ENCODE data around the gene ACR. TPM values are rescaled to one million over a fixed set of nuclear protein-coding genes. Genes with fewer than 3 reads are reported as not detected.

The ACR gene
- total and polyA plus RNA-seq, 2 of the 13 experiments (the other 11 are each of a cell fraction or from before 2014, with no cell fraction given), result 0.15 TPM; not detected in 1

DNA sequence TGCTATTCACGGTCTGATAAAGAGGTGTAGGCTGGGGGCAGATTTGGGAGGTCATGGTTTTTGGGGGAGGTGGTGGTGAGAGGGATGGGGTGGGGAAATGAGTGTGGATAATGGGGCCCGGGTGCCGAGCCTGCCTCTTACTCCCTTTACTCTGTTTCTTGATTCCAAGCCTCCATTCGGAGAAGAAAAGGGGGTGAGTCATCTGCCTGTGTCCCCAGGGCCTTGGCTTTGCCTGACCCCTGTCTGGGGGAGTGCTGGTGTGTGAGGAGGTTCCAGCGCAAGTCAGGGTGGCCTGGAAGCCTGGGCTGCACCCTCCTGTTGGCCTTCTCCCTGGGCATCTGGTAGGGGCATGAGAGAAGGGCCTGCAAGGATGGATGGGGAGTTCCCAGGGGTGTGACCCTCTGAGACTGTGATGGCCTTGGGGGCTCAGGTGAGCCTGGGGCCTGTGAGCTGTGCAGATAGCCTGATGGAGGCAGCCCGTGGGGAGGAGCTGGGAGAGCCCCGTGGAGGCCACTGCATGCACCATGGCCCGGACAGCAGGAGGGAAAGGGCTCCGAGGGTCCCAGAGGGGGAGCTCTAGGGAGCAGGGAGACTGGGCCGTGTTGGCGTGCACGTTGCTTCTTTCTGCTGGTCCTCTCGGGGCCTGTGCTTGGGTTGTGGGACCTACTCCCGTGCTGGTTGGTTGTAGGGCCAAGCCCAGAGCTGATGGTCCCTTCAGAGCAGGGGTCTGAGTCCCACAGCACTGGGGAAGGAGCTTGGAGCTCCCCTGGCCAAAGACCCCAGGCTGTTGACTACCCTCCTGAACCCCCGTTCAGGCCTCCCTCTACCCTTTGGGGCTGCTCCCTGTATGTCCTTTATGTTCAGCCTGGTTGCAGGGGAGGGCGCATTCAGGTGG is 26.3 kb upstream of the ACR start:
- Histone ChIP-seq H3K9ac (ENCODE audit: insufficient read depth, low read depth, low read length) (no peak overlapping the region), H3K4me2 (ENCODE audit: low read depth, low read length) (no peak overlapping the region), H3K36me3 (replicated peaks in 1 of 2; ENCODE audit: control insufficient read depth in 1 of 2, insufficient read depth in 2 of 2, low read length in 2 of 2) (peaks cover 3 to 7% of the 10 kb centered on the region in 2 experiments), H3K79me2 (ENCODE audit: insufficient read depth, low read length) (no peaks in the 10 kb centered on the region), H3K27ac (ENCODE audit: extremely low read length, insufficient read depth, low read length) (no peak overlapping the region), H4K20me1 (ENCODE audit: insufficient read depth, low read length) (no peaks in the 10 kb centered on the region), H2AFZ (ENCODE audit: low read length) (no peak overlapping the region), H3K4me1 (ENCODE audit: insufficient read depth, low read length) (peaks cover 13% of the 10 kb centered on the region; the same call in 1 of the 2 replicates), H3K9me3 (ENCODE audit: low read length) (no peaks in the 10 kb centered on the region), H3K27me3 (ENCODE audit: control insufficient read depth in 1 of 2, insufficient read depth in 2 of 2, low read length in 2 of 2) (no peaks in the 10 kb centered on the region), H3K4me3 (replicated peaks in 1 of 3; ENCODE audit: insufficient read depth in 1 of 3, low read depth in 2 of 3, low read length in 3 of 3) (no peak overlapping the region)
- in situ Hi-C loops (cut with HindIII; ENCODE audit: extremely low pct_ligation_motif_present, low pct_unique_long_range_greater_than_20kb) (no loop called here), intact Hi-C loops (cut with micrococcal nuclease; ENCODE audit: unreplicated experiment) (no loop called here)
- FAIRE-seq (no peak), DNase-seq (ENCODE audit: low spot score) (no peak), ATAC-seq (no peak)
- no peak for TF ChIP-seq RORA (CRISPR knock-in tag; IDR thresholded peaks at IDR 0.05)
- no peak for TF ChIP-seq POLR2G (IDR thresholded peaks at IDR 0.05; ENCODE audit: low read depth, low read length)
- no peak for TF ChIP-seq HNRNPL (IDR thresholded peaks at IDR 0.05; ENCODE audit: low read depth, low read length)
- no peak for TF ChIP-seq CHCHD3 (CRISPR knock-in tag; IDR thresholded peaks at IDR 0.05)
- TF ChIP-seq TFDP2 (CRISPR knock-in tag; IDR thresholded peaks at IDR 0.05), result no peak
- TF ChIP-seq EP300 (IDR thresholded peaks at IDR 0.05; ENCODE audit: low read depth in 2 of 2, low read length in 2 of 2), result no peak
- no peak for TF ChIP-seq EP300 (CRISPR knock-in tag; IDR thresholded peaks at IDR 0.05; ENCODE audit: borderline replicate concordance)
- TF ChIP-seq RBFOX2 (IDR thresholded peaks at IDR 0.05; ENCODE audit: low read depth, low read length), result no peak
- TF ChIP-seq, protein P1, sequence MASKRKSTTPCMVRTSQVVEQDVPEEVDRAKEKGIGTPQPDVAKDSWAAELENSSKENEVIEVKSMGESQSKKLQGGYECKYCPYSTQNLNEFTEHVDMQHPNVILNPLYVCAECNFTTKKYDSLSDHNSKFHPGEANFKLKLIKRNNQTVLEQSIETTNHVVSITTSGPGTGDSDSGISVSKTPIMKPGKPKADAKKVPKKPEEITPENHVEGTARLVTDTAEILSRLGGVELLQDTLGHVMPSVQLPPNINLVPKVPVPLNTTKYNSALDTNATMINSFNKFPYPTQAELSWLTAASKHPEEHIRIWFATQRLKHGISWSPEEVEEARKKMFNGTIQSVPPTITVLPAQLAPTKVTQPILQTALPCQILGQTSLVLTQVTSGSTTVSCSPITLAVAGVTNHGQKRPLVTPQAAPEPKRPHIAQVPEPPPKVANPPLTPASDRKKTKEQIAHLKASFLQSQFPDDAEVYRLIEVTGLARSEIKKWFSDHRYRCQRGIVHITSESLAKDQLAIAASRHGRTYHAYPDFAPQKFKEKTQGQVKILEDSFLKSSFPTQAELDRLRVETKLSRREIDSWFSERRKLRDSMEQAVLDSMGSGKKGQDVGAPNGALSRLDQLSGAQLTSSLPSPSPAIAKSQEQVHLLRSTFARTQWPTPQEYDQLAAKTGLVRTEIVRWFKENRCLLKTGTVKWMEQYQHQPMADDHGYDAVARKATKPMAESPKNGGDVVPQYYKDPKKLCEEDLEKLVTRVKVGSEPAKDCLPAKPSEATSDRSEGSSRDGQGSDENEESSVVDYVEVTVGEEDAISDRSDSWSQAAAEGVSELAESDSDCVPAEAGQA (IDR thresholded peaks at IDR 0.05; ENCODE audit: low read depth), result no peak
- TF ChIP-seq, protein P1 (CRISPR knock-in tag; IDR thresholded peaks at IDR 0.05; ENCODE audit: borderline replicate concordance), result no peak
- no peak for TF ChIP-seq HMGA1 (CRISPR knock-in tag; conservative IDR thresholded peaks at IDR 0.05)
- no peak for TF ChIP-seq DMTF1 (CRISPR knock-in tag; IDR thresholded peaks at IDR 0.05)
- TF ChIP-seq ZSCAN22 (CRISPR knock-in tag; IDR thresholded peaks at IDR 0.05), result no peak
- no TSS peak for BruUV-seq (replicated peaks)
- ChIA-PET CTCF (ENCODE audit: low intra/inter-chr PET ratio, low total read pairs) (no interaction called here), POLR2A (no interaction called here)
- 90% methylated on average over 12 of the region's 16 CpGs for WGBS (ENCODE audit: low lambda C conversion rate)

Data from HepG2 (cell line).